ENCODE data around the gene BIRC5.
A peak's percentile ranks its signal among the peaks of the same experiment; 100 is the strongest.

BIRC5 gene

GRCh38 chr17:78266231-78266631 lies 52.2 kb downstream of the BIRC5 start:
- Mint-ChIP-seq H3K4me1 (no peaks in the 10 kb centered on the region), H3K36me3 (no peaks in the 10 kb centered on the region), H3K27ac (no peak overlapping the region), H3K4me3 (no peak overlapping the region), H3K9me3 (no peaks in the 10 kb centered on the region)
- ATAC-seq: peak; percentile 27
- DNase-seq (ENCODE audit: low spot score in 2 of 2): no peak

- no peaks in the 10 kb centered on the region for H3K4me1 Mint-ChIP-seq
- no peaks in the 10 kb centered on the region for H3K36me3 Mint-ChIP-seq
- no peak overlapping the region for H3K4me3 Mint-ChIP-seq
- no peaks in the 10 kb centered on the region for H3K9me3 Mint-ChIP-seq
- no peak for ATAC-seq
- no peak overlapping the region for H3K27ac Mint-ChIP-seq
- DNase-seq (ENCODE audit: low spot score in 2 of 2): no peak
These were observed 52.7 kb downstream of the BIRC5 start for GRCh38 chr17:78266771-78267170.

DNA sequence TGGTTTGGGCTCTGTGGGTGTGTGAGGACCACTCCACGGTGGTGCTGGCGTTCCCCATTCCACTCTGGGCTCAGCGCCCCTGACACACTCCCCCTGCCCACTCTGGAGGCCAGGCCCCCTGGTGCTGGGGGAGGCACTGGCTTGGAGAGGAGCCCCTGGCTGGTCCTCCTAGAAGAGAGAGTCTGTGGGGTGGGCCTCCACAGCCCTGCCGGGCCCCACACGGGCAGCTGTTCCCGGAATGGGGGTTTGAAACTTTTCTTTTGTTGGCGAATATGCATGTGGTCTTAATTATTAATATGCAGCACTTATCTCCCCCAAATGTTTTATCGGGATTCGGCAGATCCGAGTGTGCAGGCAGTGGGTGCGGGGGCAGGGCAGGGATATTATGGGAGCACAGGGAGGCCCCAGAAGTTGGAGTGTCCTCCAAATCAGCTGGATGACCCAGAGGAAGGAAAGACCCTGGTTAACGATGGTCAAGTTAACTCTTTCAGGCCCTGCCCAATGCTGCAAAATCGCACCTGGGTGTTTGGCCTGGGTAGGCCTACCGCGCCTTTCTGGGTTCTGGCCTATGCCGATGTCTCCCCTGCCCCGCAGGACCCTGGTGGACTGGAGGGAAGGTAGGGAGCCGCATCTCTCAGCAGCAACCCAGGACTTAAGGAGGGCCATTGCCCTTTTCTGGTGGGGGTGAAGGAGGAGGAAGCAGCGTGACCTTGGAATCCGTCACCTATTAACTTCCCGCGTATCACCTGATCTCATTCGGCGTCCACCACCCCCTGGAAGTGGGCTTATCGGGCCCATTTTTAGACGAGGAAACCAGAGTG lies 53.4 kb downstream of the BIRC5 start:
- Mint-ChIP-seq H3K4me3 (no peak overlapping the region), H3K9me3 (no peaks in the 10 kb centered on the region), H3K27ac (no peak overlapping the region), H3K36me3 (no peaks in the 10 kb centered on the region), H3K4me1 (no peaks in the 10 kb centered on the region)
- no peak for DNase-seq (ENCODE audit: low spot score in 2 of 2)
- ATAC-seq: no peak

DNA sequence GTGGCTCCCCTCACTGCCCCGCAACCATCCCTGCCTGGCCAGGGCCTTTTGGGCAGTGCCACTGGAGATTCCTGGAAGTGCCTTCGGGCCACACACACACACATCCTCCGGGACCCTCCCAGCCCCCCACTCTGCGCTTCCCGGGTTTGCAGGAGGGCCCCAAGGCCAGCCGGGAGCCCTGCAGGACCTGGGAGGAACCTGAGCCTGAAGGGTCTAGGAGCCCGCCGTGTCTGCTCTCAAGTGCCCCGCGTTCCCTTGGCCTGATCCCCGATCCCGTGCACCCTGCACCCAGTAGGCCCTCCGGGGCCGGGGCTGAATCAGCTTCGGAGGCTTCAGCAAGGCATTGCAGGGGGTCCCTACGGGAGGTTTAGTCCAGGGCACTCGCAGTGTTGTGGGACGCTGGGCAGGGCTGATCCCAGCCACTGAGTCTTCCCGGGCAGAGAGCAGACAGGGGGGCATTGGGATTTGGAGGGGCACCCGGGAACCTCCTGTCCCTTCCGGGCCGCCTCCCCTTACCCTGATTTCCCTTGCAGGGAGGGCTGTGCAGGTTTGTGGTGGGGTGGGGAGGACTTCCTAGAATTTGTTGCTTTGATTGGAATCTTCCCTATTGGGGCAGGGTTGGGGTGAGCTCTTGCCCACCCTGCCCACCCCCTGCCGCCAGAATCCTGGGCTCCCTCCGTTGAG lies 54.3 kb downstream of the BIRC5 start:
- H3K4me3 Mint-ChIP-seq: no peak overlapping the region
- DNase-seq (ENCODE audit: low spot score in 2 of 2) (no peak), ATAC-seq (no peak)
- no peaks in the 10 kb centered on the region for H3K4me1 Mint-ChIP-seq
- H3K36me3 Mint-ChIP-seq: no peaks in the 10 kb centered on the region
- no peak overlapping the region for H3K27ac Mint-ChIP-seq
- H3K9me3 Mint-ChIP-seq: no peaks in the 10 kb centered on the region

GRCh38 chr17:78268951-78269905 lies 55.2 kb downstream of the BIRC5 start:
- ATAC-seq: no peak
- no peak overlapping the region for H3K4me3 Mint-ChIP-seq
- no peaks in the 10 kb centered on the region for H3K9me3 Mint-ChIP-seq
- H3K4me1 Mint-ChIP-seq: no peaks in the 10 kb centered on the region
- no peaks in the 10 kb centered on the region for H3K36me3 Mint-ChIP-seq
- no peak for DNase-seq (ENCODE audit: low spot score in 2 of 2)
- H3K27ac Mint-ChIP-seq: no peak overlapping the region

DNA sequence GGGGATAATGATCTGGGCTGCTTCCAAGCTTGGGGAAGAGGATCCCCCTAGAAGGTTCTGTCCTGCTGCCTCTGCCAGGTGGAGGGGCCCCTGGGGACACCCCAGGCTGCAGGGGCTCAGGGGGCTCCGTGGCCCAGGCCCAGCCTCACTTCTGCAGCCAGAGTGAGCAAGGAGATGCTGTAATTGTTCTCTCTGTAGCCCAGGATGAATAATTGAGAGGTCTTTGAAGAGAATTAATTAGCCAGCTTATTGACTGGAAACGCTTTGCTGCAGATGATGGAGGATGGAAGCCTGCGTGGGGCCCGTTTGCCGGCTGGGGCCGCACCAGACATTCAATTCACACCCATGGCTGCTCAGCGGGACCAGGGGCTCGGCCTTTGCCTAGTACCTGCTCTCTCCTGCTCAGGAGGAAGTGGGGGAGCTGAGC lies 55.9 kb downstream of the BIRC5 start:
- DNase-seq (ENCODE audit: low spot score in 2 of 2) (no peak), ATAC-seq (no peak)
- no peaks in the 10 kb centered on the region for H3K9me3 Mint-ChIP-seq
- no peaks in the 10 kb centered on the region for H3K4me1 Mint-ChIP-seq
- no peak overlapping the region for H3K27ac Mint-ChIP-seq
- H3K36me3 Mint-ChIP-seq: no peaks in the 10 kb centered on the region
- no peak overlapping the region for H3K4me3 Mint-ChIP-seq

- H3K4me1 Mint-ChIP-seq: no peaks in the 10 kb centered on the region
- H3K27ac Mint-ChIP-seq: no peak overlapping the region
- DNase-seq (ENCODE audit: low spot score in 2 of 2) (no peak), ATAC-seq (no peak)
- no peaks in the 10 kb centered on the region for H3K9me3 Mint-ChIP-seq
- H3K36me3 Mint-ChIP-seq: no peaks in the 10 kb centered on the region
- H3K4me3 Mint-ChIP-seq: no peak overlapping the region
These were observed 57.5 kb downstream of the BIRC5 start for GRCh38 chr17:78271419-78272170.

- H3K4me1 Mint-ChIP-seq: no peaks in the 10 kb centered on the region
- no peaks in the 10 kb centered on the region for H3K36me3 Mint-ChIP-seq
- DNase-seq (ENCODE audit: low spot score in 2 of 2) (no peak), ATAC-seq (peak; percentile 66)
- no peak overlapping the region for H3K27ac Mint-ChIP-seq
- no peaks in the 10 kb centered on the region for H3K9me3 Mint-ChIP-seq
- H3K4me3 Mint-ChIP-seq: no peak overlapping the region
These were observed 58.3 kb downstream of the BIRC5 start for GRCh38 chr17:78272181-78272913.

DNA sequence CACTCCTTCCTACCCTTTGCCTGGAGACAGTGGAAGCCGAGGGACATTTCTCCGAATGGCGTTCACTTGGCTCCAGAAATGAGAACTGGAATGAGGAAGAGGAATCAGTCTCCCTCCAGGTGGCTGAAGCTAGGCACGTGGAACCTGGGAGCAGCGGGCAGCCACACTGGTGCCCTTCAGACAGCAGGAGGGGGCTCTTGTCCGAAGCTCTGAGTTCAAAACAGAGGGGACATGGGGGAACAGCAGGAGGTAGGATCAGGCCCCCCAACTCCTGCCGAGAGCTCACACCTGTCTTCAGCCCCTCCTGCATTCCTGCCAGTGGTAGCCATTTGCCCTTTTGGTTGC lies 58.8 kb downstream of the BIRC5 start:
- H3K36me3 Mint-ChIP-seq: no peaks in the 10 kb centered on the region
- no peaks in the 10 kb centered on the region for H3K4me1 Mint-ChIP-seq
- H3K9me3 Mint-ChIP-seq: no peaks in the 10 kb centered on the region
- H3K27ac Mint-ChIP-seq: no peak overlapping the region
- ATAC-seq (no peak), DNase-seq (ENCODE audit: low spot score in 2 of 2) (no peak)
- H3K4me3 Mint-ChIP-seq: no peak overlapping the region

DNA sequence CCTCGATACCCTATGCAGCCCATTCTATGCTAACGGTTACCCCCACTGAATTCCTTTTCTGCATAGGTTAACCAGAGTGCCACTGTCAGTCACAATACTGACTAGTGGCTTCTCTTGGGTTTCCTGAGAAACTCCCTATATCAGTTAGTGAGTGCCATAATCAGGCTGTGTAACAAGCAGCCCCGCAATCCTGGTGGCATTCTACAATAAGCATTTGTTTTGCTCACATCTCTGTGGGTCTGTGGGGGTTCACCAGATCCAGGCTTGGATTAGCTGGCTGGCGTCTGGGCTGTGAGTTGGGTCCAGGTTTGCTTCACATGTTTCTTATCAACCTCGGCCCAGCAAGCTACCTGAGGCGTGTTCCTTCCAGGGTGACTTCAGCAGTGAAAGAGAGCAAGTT lies 59.8 kb downstream of the BIRC5 start:
- Mint-ChIP-seq H3K4me1 (no peaks in the 10 kb centered on the region), H3K9me3 (no peaks in the 10 kb centered on the region), H3K4me3 (no peak overlapping the region), H3K27ac (no peak overlapping the region), H3K36me3 (no peaks in the 10 kb centered on the region)
- DNase-seq (ENCODE audit: low spot score in 2 of 2): no peak
- ATAC-seq: no peak

All from stimulated activated effector memory CD8-positive, alpha-beta T cell treated with anti-CD3 and anti-CD28 coated beads, Interleukin-12 subunit alpha, Interleukin-12 subunit beta, amount 100 ng/mL, for 72 hours (primary cell).